Fibroblast of lung (primary cell): ENCODE data around the gene SYT7. TPM values are rescaled to one million over a fixed set of nuclear protein-coding genes. Genes with fewer than 3 reads are reported as not detected.

ENCODE experiments used
- DNase-seq, 2 donors: peaks; one replicate each; pipeline versions ENCODE4 v3.0.0 to v3.0.0-alpha.2; 2010; ENCODE audit warnings: low read depth in 2 of 2
- H2AFZ ChIP-seq: 2 replicates; pipeline ENCODE4 v1.5.1; 2012; ENCODE audit warnings: low read length, control low read depth, inconsistent platforms
- H3K27ac ChIP-seq: 2 replicates; pipeline ENCODE4 v1.5.1; 2011; ENCODE audit warnings: low read length, control low read depth; ENCODE audit not compliant: insufficient read depth
- H3K27me3 ChIP-seq: 2 replicates; pipeline ENCODE4 v1.5.1; 2011; ENCODE audit warnings: mild to moderate bottlenecking, low read length; ENCODE audit not compliant: control insufficient read depth, insufficient read depth
- H3K36me3 ChIP-seq: 2 replicates; pipeline ENCODE4 v1.5.1; 2011; ENCODE audit warnings: low read length; ENCODE audit not compliant: control insufficient read depth, insufficient read depth
- H3K4me1 ChIP-seq: 2 replicates; pipeline ENCODE4 v1.5.1; 2011; ENCODE audit warnings: low read length; ENCODE audit not compliant: control insufficient read depth, insufficient read depth; ENCODE audit errors: extremely low read depth
- H3K4me2 ChIP-seq: 2 replicates; pipeline ENCODE4 v1.5.1; 2011; ENCODE audit warnings: low read length, control low read depth; ENCODE audit not compliant: insufficient read depth; ENCODE audit errors: extremely low read depth
- H3K4me3 ChIP-seq, 4 experiments: fragments of 200-600 bp in 1 of 4; sonication (generic) in 1 of 4; replicated peaks in 1 of 4; 2 replicates each; pipeline ENCODE4 v1.5.1; 2011 to 2016; ENCODE audit warnings: low read length in 4 of 4, low read depth in 3 of 4, mild to moderate bottlenecking in 3 of 4, control low read depth in 2 of 4, inconsistent platforms in 1 of 4, mixed read lengths in 1 of 4; ENCODE audit not compliant: insufficient read depth in 1 of 4; ENCODE audit errors: control extremely low read depth in 1 of 4
- H3K79me2 ChIP-seq: 2 replicates; pipeline ENCODE4 v1.5.1; 2012; ENCODE audit warnings: mild to moderate bottlenecking, low read length, inconsistent platforms; ENCODE audit not compliant: control insufficient read depth, insufficient read depth
- H3K9ac ChIP-seq: 2 replicates; pipeline ENCODE4 v1.5.1; 2011; ENCODE audit warnings: mild to moderate bottlenecking, low read length, control low read depth; ENCODE audit not compliant: insufficient read depth
- H3K9me3 ChIP-seq: 2 replicates; pipeline ENCODE4 v1.5.1; 2012; ENCODE audit warnings: low read depth, low read length; ENCODE audit not compliant: control insufficient read depth, insufficient read depth
- H4K20me1 ChIP-seq: 2 replicates; pipeline ENCODE4 v1.5.1; 2011; ENCODE audit warnings: low read length; ENCODE audit not compliant: control insufficient read depth, insufficient read depth; ENCODE audit errors: extremely low read depth
- CTCF ChIP-seq, 2 donors: IDR thresholded peaks in 1 of 2; conservative IDR thresholded peaks in 1 of 2; 1 replicate in 1 of 2; 2 replicates in 1 of 2; pipeline ENCODE4 v1.5.1; 2011 to 2012; ENCODE audit warnings: low read length in 2 of 2, control low read depth in 1 of 2, inconsistent platforms in 1 of 2, low read depth in 1 of 2, mild to moderate bottlenecking in 1 of 2
- EZH2 ChIP-seq: IDR thresholded peaks from 2 replicates; pipeline ENCODE4 v1.5.1; 2012; ENCODE audit warnings: low read length, control low read depth, mild to moderate bottlenecking; ENCODE audit errors: missing control alignments
- polyA plus RNA-seq, 2 donors: library from polyadenylated mRNA; depleted of rRNA in 1 of 2; stranded (reverse) in 1 of 2; unstranded in 1 of 2; fragments of >200 nt; gene quantifications; 2 replicates each; pipeline ENCODE4 v1.2.1, GENCODE V29; 2011 to 2012; ENCODE audit warnings: missing spikeins in 1 of 2
- total RNA-seq: library from RNA; depleted of rRNA; stranded (reverse); fragments of >200 nt; gene quantifications from 2 replicates; pipeline ENCODE4 v1.2.1, GENCODE V29; 2014

The SYT7 gene
- total and polyA plus RNA-seq, 2 donors (not counting 1 experiment from before 2014, with no cell fraction given) = 2.5 to 25.9 TPM

- H3K9me3 ChIP-seq = no peaks in the 10 kb centered on the region
- peak overlapping the region in 2 of 4 experiments; percentile 2 to 35 for H3K4me3 ChIP-seq
- H3K4me2 ChIP-seq = peak overlapping the region; percentile 68
- no peak overlapping the region for H3K27ac ChIP-seq
- no peaks in the 10 kb centered on the region for H3K79me2 ChIP-seq
- peak; percentile 73 to 76 for DNase-seq
- TF ChIP-seq CTCF (conservative IDR thresholded peaks at IDR 0.05 in 1 of 2, IDR thresholded peaks at IDR 0.05 in 1 of 2; ENCODE audit: low read depth in 1 of 2, low read length in 2 of 2) = peak in 1 of 2 donors; percentile 12
- peak; percentile 47 for TF ChIP-seq EZH2
- peak overlapping the region; percentile 75 for H2AFZ ChIP-seq
- H3K27me3 ChIP-seq = peaks cover 24% of the 10 kb centered on the region
- H4K20me1 ChIP-seq = no peaks in the 10 kb centered on the region
- peak overlapping the region; percentile 16 for H3K9ac ChIP-seq
- H3K4me1 ChIP-seq = no peaks in the 10 kb centered on the region
- H3K36me3 ChIP-seq = no peaks in the 10 kb centered on the region
These were observed 71.5 kb downstream of the SYT7 start for GRCh38 chr11:61509043-61510029.

GRCh38 chr11:61507962-61508861, 72.7 kb downstream of the SYT7 start, which contains the start of gene LRRC10B:
LRRC10B (plus strand) TSS chr11:61508749; CDS start chr11:61508999, 250 bp downstream.
- Histone ChIP-seq H3K4me1 (no peaks in the 10 kb centered on the region), H3K4me2 (peak within 1 kb of the TSS; percentile 68), H2AFZ (peak within 1 kb of the TSS; percentile 75), H3K36me3 (no peaks in the 10 kb centered on the region), H3K9me3 (no peaks in the 10 kb centered on the region), H3K27me3 (peaks cover 24% of the 10 kb centered on the region), H3K27ac (no peak within 1 kb of the TSS), H3K4me3 (peak within 1 kb of the TSS in 2 of 4 experiments; percentile 2 to 35), H4K20me1 (no peaks in the 10 kb centered on the region), H3K9ac (peak within 1 kb of the TSS; percentile 16), H3K79me2 (no peaks in the 10 kb centered on the region)
- peak; percentile 93 for TF ChIP-seq EZH2
- no peak for TF ChIP-seq CTCF (conservative IDR thresholded peaks at IDR 0.05 in 1 of 2, IDR thresholded peaks at IDR 0.05 in 1 of 2; ENCODE audit: low read depth in 1 of 2, low read length in 2 of 2)
- DNase-seq = no peak
